NCI-H1694 (cell line): Measurements from ENCODE around the gene TMEM144.
A peak's percentile ranks its signal among the peaks of the same experiment; 100 is the strongest.
"Not testable (repeated sequence)": the region's sequence is repeated elsewhere in the genome, so short reads cannot be mapped to it uniquely, and the experiment has no call there.

Source experiments
- DNase-seq: peaks from one replicate; lab custom pipeline; 2025; lab: John Stamatoyannopoulos, UW

TMEM144 gene

GRCh38 chr4:158236304-158237030 lies 26.2 kb downstream of the TMEM144 start:
- DNase-seq: no peak

DNA sequence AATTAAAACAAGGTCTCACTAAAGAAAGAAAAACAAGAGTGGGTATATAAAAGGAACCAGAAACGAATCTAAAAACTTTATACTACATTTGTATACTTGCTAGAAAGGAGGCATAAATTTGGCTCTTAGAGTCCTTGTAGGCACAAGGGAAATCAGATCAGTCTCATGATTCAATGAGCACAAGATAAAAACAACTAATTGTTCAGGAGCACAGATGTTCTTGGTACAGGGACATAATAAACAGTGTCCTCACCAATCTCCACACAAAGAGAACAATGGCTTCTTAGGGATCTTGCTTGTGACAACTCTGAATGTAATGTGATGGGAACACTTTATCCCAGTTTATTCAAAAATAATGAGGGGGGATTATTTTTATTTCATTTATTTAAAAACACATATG lies 28.3 kb downstream of the TMEM144 start:
- no peak for DNase-seq

DNA sequence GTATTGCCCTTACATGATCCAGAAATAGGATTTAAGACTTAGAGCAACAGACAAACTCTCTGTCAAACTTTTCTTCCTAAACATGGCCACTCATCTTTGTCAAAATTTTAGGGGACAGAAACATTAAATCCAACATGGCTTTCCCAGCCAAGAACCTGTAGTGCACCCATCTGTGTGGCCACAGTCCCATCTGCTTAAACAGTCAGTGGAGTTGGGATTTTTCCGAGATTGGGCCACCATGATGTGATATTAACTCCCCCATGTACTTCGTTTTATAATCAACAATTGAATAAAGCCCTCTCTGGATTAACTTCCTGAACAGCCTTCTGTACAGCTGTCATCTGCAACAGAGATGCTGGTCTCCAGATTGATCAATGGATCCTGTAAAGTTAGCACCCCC lies 28.9 kb downstream of the TMEM144 start:
- no peak for DNase-seq

- DNase-seq: no peak
Measured at GRCh38 chr4:158243071-158243470, 32.8 kb downstream of the TMEM144 start.

GRCh38 chr4:158250321-158250720 lies 40.0 kb downstream of the TMEM144 start:
- no peak for DNase-seq

- DNase-seq: peak; percentile 21
Measured at GRCh38 chr4:158253350-158253980, 43.2 kb downstream of the TMEM144 start.

- no peak for DNase-seq
Measured at GRCh38 chr4:158254292-158254691, 44.0 kb downstream of the TMEM144 start.

- DNase-seq: peak; percentile 20
Measured at GRCh38 chr4:158255727-158256324, 45.5 kb downstream of the TMEM144 start.

DNA sequence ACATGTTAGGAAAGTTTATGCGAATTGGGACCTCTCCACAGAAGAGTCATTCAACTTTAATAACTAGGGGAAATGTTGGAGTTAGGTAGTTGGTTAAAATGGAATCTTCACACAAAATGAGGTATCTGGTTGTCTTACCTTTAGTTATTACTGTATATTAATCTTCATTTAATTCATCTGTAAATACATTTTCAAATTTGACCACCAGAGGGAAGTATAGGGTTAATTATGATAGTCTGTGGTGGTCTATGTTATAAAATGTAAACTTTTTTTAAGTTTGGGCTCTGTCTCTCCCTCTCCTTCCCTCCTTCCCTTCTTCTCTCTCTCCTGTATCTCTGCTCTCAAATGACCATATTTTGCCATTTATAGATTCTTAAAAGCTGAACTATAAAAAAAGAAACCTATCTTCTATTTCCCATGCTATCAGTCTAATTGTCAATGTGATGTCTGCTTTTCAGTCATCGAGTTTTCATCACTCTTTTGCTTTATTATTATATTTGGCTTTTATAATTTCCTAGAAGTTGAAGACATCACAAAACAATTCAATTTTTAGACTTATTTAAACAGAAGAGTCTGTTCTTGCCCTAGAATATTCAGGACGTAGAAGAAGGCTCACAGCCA lies 49.8 kb downstream of the TMEM144 start:
- DNase-seq: peak; percentile 20

- DNase-seq: no peak
Measured at GRCh38 chr4:158261480-158261879, 51.2 kb downstream of the TMEM144 start.

- no peak for DNase-seq
Measured at GRCh38 chr4:158268553-158268952, 58.3 kb downstream of the TMEM144 start.

DNA sequence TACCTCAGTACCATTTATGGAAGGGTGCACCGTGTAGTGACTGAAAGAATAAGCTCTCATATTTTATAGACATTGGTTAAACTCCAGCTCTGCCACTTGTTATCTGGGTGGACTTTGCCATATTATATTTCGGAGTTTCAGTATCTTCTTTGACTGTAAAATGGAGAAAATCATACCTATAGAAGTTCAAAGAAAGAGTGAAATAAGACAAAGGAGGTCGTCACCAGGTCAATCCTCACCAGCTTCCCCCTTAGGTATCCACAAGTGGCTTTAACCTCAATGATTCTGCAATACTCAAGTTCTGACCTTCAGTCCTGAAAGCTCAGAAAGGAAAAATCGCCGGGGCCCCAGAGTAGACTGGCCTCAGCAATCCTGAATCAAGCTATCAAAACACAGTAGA lies 64.3 kb downstream of the TMEM144 start:
- no peak for DNase-seq

GRCh38 chr4:158277558-158277957 lies 67.3 kb downstream of the TMEM144 start:
- no peak for DNase-seq

DNA sequence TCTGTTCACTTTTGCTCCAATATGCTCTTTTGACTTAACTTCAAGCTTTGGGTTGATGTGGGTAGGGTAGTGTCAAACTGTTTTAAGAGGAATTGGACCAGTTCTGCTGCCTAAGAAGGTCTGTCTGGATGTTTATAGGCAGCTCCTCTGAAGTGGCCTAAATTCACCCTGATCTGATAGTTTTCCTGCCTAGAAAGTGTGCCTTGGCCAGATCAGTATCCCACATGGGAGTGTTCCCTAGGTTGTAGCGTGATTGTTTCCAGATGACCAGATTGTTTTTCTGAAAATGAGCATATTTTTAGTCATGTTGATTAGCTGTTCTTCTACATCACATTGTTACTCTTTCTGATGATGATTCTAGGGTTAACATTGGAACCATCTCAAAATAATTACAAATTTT lies 68.8 kb downstream of the TMEM144 start:
- not testable (repeated sequence) for DNase-seq

DNA sequence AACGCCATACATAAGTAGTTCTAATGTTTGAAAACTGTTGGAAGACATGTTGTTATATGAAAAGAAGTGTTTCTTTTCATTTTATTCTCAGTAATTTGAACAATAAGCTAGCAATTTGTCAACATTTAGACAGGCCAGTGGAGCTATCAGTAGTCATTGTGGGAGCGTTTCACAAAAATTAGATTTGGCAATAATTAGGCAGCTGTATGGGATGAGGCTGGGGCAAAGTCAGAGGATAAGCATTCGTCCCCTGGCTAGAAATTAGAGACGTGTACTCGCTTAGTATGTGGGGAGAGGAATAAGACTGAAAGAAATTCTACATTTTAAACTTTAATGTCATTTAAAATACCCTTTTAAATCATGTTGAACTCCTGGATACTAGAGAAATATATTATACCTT lies 70.6 kb downstream of the TMEM144 start:
- no peak for DNase-seq

GRCh38 chr4:158282252-158282651 lies 72.0 kb downstream of the TMEM144 start:
- no peak for DNase-seq

DNA sequence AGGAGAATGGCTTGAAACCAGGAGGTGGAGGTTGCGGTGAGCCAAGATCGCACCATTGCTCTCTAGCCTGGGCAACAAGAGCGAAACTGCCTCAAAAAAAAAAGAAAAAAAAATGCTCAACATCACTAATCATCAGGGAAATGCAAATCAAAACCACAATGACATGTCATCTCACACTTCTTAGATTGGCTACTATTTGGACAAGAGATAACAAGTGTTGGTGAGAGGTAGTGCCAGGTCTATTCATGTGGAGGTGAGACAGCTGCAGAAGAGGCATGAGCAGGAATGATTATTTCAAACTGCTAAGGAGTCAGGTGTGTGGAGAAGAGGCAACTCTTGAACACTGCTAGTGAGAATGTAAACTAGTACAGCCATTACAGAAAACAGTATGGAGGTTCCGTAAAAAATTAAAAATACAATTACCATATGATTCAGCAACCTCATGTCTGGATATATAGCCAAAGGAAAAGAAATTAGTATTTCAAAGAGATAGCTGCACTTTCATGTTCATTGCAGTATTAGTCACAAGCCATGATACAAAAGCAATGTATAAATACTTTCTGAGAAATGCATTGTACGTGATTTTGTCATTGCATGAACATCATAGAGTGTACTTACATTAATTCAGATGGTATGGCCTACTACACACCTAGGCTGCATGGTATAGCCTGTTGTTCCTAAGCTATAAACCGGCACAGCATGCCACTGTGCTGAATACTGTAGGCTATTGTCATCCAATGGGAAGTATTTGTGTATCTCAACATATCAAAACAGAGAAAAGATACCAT lies 75.3 kb downstream of the TMEM144 start:
- no peak for DNase-seq

DNA sequence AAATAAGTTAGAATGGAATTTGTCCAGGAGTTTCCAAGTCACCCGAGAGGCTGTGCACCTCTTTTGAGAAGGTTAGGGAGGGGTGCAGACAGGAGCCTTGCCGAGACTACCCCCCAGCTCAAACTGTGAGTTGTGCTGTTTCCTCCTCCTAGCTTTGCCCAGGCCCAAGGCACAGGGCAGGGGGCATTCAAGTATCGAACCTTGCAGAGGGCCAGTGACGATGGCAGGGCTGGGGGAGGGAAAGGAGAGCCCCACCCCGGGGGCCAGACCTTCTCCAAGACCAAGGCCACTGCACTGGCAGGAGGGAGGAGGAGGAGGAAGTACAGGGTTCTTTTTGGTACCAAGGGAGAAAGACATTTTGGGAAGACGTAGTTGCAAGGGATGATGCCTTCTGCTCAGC lies 80.6 kb downstream of the TMEM144 start:
- DNase-seq: no peak

GRCh38 chr4:158291334-158292055 lies 81.2 kb downstream of the TMEM144 start:
- DNase-seq: no peak

DNA sequence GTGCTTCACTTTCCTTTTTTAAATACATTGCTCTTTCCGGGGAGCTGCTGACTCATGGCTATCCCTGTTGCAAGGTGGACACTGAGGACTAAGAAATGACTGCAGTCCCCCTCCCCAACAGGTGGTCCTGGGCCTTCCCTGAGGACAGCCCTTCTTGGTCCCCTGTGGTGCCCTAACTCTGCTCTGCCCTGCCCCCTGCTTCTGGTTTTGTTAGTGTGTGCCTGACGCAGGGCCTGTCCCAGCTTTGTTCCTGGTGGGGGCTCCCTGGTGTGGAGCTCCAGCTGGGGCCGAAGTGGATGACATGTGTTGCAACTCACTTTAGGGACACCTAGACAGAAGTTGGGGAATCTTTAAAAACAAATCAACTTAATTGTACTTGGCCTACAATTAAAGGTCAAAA lies 81.9 kb downstream of the TMEM144 start:
- DNase-seq: no peak

DNA sequence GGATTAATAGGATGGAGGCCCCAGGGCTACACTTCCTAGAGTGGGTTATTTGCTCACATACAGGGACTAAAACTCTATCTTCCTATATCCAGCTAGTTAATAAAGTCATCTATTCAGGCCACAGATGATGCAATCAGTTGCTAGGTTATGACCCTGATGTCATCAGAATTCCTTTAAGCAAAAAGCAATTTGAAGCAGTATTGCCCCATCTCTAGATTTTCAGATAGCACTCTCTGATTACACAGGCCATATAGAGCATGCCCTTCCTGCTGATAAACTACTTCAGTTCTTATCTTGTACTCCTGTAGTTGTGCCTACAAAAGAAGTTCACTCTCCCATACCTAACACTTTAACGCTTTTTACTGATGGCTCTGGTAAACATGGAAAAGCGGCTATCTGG lies 84.8 kb downstream of the TMEM144 start:
- no peak for DNase-seq

DNA sequence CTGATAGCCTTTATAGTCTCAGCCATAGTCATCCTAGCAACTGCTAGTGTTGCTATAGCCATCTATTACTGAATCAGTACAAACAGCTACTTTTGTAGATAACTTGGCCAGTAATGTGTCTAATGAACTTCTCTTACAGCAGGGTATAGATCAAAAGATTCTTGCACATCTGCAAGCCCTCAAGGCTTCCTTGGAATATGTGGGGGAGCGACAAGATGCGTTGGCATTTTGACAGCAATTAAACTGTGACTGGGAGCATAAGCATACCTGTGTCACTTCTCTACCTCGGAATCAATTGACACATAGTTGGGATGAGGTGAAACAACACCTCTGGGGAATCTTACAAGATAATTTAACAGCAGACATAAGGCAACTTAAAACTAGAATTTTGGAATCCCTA lies 87.6 kb downstream of the TMEM144 start:
- DNase-seq: no peak
